ENCODE data around the gene FAF1.
A peak's percentile ranks its signal among the peaks of the same experiment; 100 is the strongest.

Gene FAF1

DNA sequence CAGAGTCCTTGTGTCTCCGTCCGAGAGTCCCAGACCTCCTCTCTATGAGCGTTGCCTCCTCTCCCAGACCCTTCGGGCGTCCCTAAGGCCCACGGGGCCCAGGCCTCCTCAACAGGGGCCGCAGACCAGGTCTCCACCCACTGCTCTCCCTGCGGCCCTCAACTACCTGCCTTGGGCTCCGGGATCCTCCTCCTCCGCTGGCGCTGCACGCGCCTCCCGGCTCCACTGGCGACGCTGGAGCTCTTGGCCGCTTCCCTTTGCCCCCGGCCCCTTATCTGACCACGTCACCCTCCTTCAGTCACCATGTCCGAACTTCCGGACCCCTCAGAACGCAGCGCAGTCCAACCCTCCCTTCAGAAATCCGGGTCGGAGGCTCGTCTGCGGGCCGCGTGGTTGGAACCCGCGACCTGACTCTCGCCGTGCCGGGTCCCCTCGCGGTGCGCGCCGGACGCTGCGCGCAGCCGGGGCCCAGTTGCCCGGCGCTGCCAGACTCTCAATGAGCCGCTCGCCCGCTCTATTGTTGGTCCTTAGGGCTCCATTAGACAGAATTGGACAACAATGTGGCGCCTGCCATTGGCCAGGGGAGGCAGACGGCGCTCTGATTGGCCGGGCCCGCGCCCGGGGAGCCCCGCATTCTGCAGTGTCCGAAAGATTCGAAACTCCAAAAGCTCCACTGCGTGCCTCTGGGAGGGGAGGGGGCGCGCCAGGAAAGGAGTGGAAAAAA lies 537.0 kb downstream of the FAF1 start, which contains the start of gene DMRTA2 (continued):
- TF ChIP-seq ZBTB6 (tag by site-specific recombination; IDR thresholded peaks at IDR 0.05) (peak; percentile 61; the same call in 1 of the 2 replicates), ZNF600 (tag by site-specific recombination; IDR thresholded peaks at IDR 0.05) (no peak), ZNF704 (tag by site-specific recombination; IDR thresholded peaks at IDR 0.05) (no peak), ZNF76 (tag by site-specific recombination; IDR thresholded peaks at IDR 0.05; ENCODE audit: borderline replicate concordance, low read depth) (peak; percentile 13; the same call in 1 of the 2 replicates), ZSCAN16 (tag by site-specific recombination; IDR thresholded peaks at IDR 0.05) (no peak), ZBTB48 (tag by site-specific recombination; IDR thresholded peaks at IDR 0.05) (peak; percentile 93; the same call in 1 of the 2 replicates), BCL11A (tag by site-specific recombination; IDR thresholded peaks at IDR 0.05; ENCODE audit: low read depth) (no peak), ZNF10 (tag by site-specific recombination; IDR thresholded peaks at IDR 0.05) (no peak), ZBTB20 (tag by site-specific recombination; IDR thresholded peaks at IDR 0.05) (peak; percentile 96), ZNF571 (tag by site-specific recombination; IDR thresholded peaks at IDR 0.05) (no peak), ZBTB8A (tag by site-specific recombination; IDR thresholded peaks at IDR 0.05) (peak; percentile 75), PRDM2 (tag by site-specific recombination; IDR thresholded peaks at IDR 0.05; ENCODE audit: borderline replicate concordance) (0 out of 2 replicates have a peak, but pooled peaks have one; percentile 70), ZNF223 (tag by site-specific recombination; IDR thresholded peaks at IDR 0.05) (no peak), ZBTB11 (tag by site-specific recombination; conservative IDR thresholded peaks at IDR 0.05; ENCODE audit: low read depth) (peak; percentile 16; the same call in 1 of the 2 replicates), TCF7L2 (IDR thresholded peaks at IDR 0.05; ENCODE audit: borderline replicate concordance, low read depth, low read length) (no peak), ZNF362 (tag by site-specific recombination; IDR thresholded peaks at IDR 0.05) (no peak)
- TF ChIP-seq, protein P1, sequence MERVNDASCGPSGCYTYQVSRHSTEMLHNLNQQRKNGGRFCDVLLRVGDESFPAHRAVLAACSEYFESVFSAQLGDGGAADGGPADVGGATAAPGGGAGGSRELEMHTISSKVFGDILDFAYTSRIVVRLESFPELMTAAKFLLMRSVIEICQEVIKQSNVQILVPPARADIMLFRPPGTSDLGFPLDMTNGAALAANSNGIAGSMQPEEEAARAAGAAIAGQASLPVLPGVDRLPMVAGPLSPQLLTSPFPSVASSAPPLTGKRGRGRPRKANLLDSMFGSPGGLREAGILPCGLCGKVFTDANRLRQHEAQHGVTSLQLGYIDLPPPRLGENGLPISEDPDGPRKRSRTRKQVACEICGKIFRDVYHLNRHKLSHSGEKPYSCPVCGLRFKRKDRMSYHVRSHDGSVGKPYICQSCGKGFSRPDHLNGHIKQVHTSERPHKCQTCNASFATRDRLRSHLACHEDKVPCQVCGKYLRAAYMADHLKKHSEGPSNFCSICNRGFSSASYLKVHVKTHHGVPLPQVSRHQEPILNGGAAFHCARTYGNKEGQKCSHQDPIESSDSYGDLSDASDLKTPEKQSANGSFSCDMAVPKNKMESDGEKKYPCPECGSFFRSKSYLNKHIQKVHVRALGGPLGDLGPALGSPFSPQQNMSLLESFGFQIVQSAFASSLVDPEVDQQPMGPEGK (tag by site-specific recombination; IDR thresholded peaks at IDR 0.05): no peak
- TF ChIP-seq, protein P2, sequence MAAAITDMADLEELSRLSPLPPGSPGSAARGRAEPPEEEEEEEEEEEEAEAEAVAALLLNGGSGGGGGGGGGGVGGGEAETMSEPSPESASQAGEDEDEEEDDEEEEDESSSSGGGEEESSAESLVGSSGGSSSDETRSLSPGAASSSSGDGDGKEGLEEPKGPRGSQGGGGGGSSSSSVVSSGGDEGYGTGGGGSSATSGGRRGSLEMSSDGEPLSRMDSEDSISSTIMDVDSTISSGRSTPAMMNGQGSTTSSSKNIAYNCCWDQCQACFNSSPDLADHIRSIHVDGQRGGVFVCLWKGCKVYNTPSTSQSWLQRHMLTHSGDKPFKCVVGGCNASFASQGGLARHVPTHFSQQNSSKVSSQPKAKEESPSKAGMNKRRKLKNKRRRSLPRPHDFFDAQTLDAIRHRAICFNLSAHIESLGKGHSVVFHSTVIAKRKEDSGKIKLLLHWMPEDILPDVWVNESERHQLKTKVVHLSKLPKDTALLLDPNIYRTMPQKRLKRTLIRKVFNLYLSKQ (tag by site-specific recombination; IDR thresholded peaks at IDR 0.05; ENCODE audit: borderline replicate concordance): no peak
- TF ChIP-seq, protein P3, sequence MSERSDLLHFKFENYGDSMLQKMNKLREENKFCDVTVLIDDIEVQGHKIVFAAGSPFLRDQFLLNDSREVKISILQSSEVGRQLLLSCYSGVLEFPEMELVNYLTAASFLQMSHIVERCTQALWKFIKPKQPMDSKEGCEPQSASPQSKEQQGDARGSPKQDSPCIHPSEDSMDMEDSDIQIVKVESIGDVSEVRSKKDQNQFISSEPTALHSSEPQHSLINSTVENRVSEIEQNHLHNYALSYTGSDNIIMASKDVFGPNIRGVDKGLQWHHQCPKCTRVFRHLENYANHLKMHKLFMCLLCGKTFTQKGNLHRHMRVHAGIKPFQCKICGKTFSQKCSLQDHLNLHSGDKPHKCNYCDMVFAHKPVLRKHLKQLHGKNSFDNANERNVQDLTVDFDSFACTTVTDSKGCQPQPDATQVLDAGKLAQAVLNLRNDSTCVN (tag by site-specific recombination; optimal IDR thresholded peaks at IDR 0.05): peak; percentile 82

Data from HEK293 (cell line).